Parathyroid adenoma (tissue), 2 donors: ENCODE measurements around the gene DMD.

Experiments
- H2AFZ ChIP-seq: fragments of 300-600 bp; sonication (generic); one replicate; pipeline ENCODE4 v1.7.0; 2017; ENCODE audit warnings: antibody characterized with exemption, mild to moderate bottlenecking
- H3K27ac ChIP-seq: fragments of 300-600 bp; sonication (generic); one replicate; pipeline ENCODE4 v1.7.0; 2017
- H3K27me3 ChIP-seq: fragments of 300-600 bp; sonication (generic); one replicate; pipeline ENCODE4 v1.7.0; 2017; ENCODE audit warnings: low read length; ENCODE audit not compliant: control insufficient read depth, insufficient read depth
- H3K36me3 ChIP-seq: fragments of 300-600 bp; sonication (generic); one replicate; pipeline ENCODE4 v1.7.0; 2017; ENCODE audit warnings: low read length; ENCODE audit not compliant: control insufficient read depth, insufficient read depth
- H3K4me1 ChIP-seq: fragments of 300-600 bp; sonication (generic); one replicate; pipeline ENCODE4 v1.7.0; 2017; ENCODE audit warnings: control low read depth
- H3K4me2 ChIP-seq: fragments of 300-600 bp; sonication (generic); one replicate; pipeline ENCODE4 v1.7.0; 2017; ENCODE audit warnings: low read length
- H3K4me3 ChIP-seq: fragments of 300-600 bp; sonication (generic); one replicate; pipeline ENCODE4 v1.7.0; 2017; ENCODE audit warnings: low read depth, low read length
- H3K79me2 ChIP-seq: fragments of 300-600 bp; sonication (generic); one replicate; pipeline ENCODE4 v1.7.0; 2017; ENCODE audit warnings: control low read depth
- H3K9ac ChIP-seq: fragments of 300-600 bp; sonication (generic); one replicate; pipeline ENCODE4 v1.7.0; 2017; ENCODE audit warnings: mild to moderate bottlenecking
- H3K9me3 ChIP-seq: fragments of 300-600 bp; sonication (generic); one replicate; pipeline ENCODE4 v1.7.0; 2017; ENCODE audit warnings: low read length; ENCODE audit not compliant: control insufficient read depth
- CTCF ChIP-seq: fragments of 300-600 bp; sonication (generic); IDR thresholded peaks from one replicate; pipeline ENCODE4 v1.7.0; 2017; ENCODE audit warnings: antibody characterized with exemption, mild to moderate bottlenecking
- donor health status: primary hyperparathyroidism.

DMD gene

GRCh38 chrX:32582729-32583128, 628.6 kb downstream of the DMD start:
- Histone ChIP-seq H3K27me3 (no peaks in the 10 kb centered on the region), H3K27ac (no peak overlapping the region), H3K9ac (no peak overlapping the region), H3K4me1 (no peaks in the 10 kb centered on the region), H2AFZ (no peak overlapping the region), H3K4me2 (no peak overlapping the region), H3K4me3 (no peak overlapping the region), H3K36me3 (no peaks in the 10 kb centered on the region), H3K79me2 (no peaks in the 10 kb centered on the region), H3K9me3 (no peaks in the 10 kb centered on the region)
- TF ChIP-seq CTCF: no peak

DNA sequence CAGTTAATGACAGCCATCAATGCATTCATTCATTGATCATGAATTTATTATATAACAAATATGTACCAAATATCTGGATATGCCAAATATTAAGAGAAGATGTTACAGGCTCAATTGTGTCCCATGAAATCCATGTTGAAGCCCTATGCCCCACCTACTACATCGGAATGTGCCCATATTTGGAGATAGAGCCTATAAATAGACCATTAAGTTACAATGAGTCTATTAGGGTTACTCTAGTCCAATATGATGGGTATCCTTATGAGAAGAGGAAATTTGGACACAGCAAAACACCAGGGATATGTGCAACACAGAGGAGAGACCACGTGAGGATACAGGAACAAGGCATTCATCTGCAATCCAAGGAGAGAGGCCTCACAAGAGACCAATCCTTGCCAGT, 634.5 kb downstream of the DMD start:
- Histone ChIP-seq H3K4me3 (no peak overlapping the region), H2AFZ (no peak overlapping the region), H3K9me3 (no peaks in the 10 kb centered on the region), H3K36me3 (no peaks in the 10 kb centered on the region), H3K27me3 (no peaks in the 10 kb centered on the region), H3K79me2 (no peaks in the 10 kb centered on the region), H3K4me2 (no peak overlapping the region), H3K27ac (no peak overlapping the region), H3K9ac (no peak overlapping the region), H3K4me1 (no peaks in the 10 kb centered on the region)
- no peak for TF ChIP-seq CTCF

DNA sequence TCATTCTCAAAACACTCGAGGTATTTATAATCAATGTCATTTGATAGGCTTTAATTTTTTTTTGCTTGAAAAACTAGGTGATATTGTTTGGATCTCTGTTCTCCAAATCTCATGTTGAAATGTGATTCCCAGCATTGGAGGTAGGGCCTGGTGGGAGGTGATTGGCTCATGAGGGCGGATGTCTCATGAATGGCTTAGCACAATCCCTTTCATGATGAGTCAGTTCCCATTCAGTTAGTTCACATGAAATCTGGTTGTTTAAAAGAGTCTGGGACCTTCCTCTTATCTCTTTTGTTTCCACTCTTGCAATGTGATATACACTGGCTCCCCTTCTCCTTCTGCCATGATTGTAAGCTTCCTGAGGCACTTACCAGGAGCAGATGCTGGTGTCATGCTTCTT, 638.7 kb downstream of the DMD start:
- Histone ChIP-seq H3K36me3 (no peaks in the 10 kb centered on the region), H3K4me3 (no peak overlapping the region), H3K27me3 (no peaks in the 10 kb centered on the region), H3K9ac (no peak overlapping the region), H2AFZ (no peak overlapping the region), H3K4me1 (no peaks in the 10 kb centered on the region), H3K79me2 (no peaks in the 10 kb centered on the region), H3K4me2 (no peak overlapping the region), H3K27ac (no peak overlapping the region), H3K9me3 (no peaks in the 10 kb centered on the region)
- TF ChIP-seq CTCF: no peak

DNA sequence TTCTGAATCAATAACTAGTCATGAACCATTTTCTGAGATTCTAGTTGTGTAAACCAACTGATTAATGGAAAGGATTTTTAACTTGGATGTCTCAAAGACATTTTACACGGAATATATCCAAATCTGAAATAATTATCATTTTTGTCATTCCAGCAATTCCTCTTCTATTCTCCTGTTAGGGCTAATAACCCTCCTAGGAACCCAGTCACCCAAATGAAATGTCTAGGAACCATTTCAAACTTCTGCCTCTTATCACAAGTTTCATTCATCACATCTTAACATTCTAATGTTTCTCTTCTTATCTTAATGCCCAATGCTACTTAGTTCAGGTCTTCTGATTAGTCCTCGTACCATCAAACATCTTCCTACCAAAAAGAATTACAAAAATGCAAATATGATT, 639.8 kb downstream of the DMD start:
- no peaks in the 10 kb centered on the region for H3K27me3 ChIP-seq
- H2AFZ ChIP-seq: no peak overlapping the region
- H3K79me2 ChIP-seq: no peaks in the 10 kb centered on the region
- no peaks in the 10 kb centered on the region for H3K36me3 ChIP-seq
- H3K9ac ChIP-seq: no peak overlapping the region
- no peak overlapping the region for H3K27ac ChIP-seq
- H3K4me1 ChIP-seq: no peaks in the 10 kb centered on the region
- H3K4me3 ChIP-seq: no peak overlapping the region
- no peak for TF ChIP-seq CTCF
- H3K9me3 ChIP-seq: no peaks in the 10 kb centered on the region
- no peak overlapping the region for H3K4me2 ChIP-seq

DNA sequence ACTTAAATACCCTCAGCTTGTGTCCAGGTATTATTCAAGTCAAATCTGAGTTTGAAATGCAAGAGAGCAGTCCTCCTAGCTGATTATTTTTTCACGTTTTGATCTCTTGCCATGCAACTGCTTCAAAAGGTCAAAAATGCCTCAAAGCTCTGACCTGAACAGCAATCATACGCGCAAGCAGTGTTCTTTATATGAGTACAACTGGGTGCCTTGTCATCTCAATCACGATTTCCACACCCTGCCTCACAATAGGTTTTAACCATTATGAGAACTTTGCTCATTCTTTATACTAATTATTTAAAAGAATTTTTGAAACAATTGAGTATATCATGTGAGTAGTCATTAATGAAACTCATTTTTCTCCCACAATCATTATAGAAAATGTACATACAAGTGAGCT, 649.1 kb downstream of the DMD start:
- TF ChIP-seq CTCF: no peak
- Histone ChIP-seq H3K4me3 (no peak overlapping the region), H3K9ac (no peak overlapping the region), H3K27ac (no peak overlapping the region), H2AFZ (no peak overlapping the region), H3K36me3 (no peaks in the 10 kb centered on the region), H3K27me3 (no peaks in the 10 kb centered on the region), H3K4me1 (no peaks in the 10 kb centered on the region), H3K9me3 (no peaks in the 10 kb centered on the region), H3K4me2 (no peak overlapping the region), H3K79me2 (no peaks in the 10 kb centered on the region)
